Measurements from ENCODE around the gene TMEM125. TPM values are rescaled to one million over a fixed set of nuclear protein-coding genes. Genes with fewer than 3 reads are reported as not detected.
A peak's percentile ranks its signal among the peaks of the same experiment; 100 is the strongest.

Gene TMEM125
- total RNA-seq, 3 donors from 2014 or later, result 19.3 to 30.1 TPM; not detected in 1

DNA sequence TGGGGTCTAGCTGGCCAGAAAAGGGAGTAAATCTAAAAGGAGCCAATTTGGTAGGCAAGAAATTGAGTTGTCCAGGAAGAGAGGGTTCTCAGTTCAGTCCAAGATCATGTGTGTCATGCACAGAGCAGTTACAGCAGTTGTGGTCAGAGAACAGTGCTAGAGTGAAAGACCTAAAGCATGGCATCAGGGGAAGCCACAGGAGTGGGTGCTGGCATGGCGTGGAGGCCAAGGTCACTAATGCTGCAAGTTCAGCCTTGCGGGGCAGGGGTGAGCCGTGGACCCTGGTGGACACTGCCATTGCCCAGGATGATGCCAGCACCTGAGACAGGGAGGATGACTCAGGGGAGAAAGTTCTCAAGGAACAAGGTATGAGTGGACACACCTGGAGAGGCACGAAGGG lies 16.6 kb upstream of the TMEM125 start:
- no peaks in the 10 kb centered on the region for H3K36me3 ChIP-seq
- H3K4me1 ChIP-seq, result no peaks in the 10 kb centered on the region
- H3K4me3 ChIP-seq, result no peak overlapping the region
- intact Hi-C loops (cut with DNase I; ENCODE audit: low total_unique reads), result no loop called here
- H3K27me3 ChIP-seq, result no peaks in the 10 kb centered on the region
- no peaks in the 10 kb centered on the region for H3K9me3 ChIP-seq
- peak in 1 of 2 donors; percentile 28 for DNase-seq (ENCODE audit: low spot score in 2 of 2)
- H3K27ac ChIP-seq, result no peak overlapping the region
- no peak for TF ChIP-seq POLR2AphosphoS5 (IDR thresholded peaks at IDR 0.05)
- TF ChIP-seq, protein P1, sequence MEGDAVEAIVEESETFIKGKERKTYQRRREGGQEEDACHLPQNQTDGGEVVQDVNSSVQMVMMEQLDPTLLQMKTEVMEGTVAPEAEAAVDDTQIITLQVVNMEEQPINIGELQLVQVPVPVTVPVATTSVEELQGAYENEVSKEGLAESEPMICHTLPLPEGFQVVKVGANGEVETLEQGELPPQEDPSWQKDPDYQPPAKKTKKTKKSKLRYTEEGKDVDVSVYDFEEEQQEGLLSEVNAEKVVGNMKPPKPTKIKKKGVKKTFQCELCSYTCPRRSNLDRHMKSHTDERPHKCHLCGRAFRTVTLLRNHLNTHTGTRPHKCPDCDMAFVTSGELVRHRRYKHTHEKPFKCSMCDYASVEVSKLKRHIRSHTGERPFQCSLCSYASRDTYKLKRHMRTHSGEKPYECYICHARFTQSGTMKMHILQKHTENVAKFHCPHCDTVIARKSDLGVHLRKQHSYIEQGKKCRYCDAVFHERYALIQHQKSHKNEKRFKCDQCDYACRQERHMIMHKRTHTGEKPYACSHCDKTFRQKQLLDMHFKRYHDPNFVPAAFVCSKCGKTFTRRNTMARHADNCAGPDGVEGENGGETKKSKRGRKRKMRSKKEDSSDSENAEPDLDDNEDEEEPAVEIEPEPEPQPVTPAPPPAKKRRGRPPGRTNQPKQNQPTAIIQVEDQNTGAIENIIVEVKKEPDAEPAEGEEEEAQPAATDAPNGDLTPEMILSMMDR (IDR thresholded peaks at IDR 0.05), result no peak

DNA sequence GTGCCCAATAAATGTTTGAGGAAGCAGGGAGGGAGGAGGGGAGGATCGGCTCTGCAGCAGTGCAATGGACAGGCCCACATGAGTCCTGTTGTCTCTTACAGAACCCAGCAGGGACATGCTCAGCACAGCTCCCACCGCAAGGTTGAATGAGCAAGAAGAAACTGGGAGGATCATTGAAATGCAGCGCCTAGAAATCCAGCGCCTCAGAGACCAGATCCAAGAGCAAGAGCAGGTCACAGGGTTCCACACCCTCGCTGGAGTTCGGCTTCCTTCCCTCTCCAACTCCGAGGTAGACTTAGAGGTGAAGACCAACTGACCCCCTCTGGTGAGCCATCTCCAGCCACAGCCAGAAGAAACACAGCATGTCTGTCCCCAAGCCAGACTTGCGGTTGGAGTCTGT lies 15.9 kb upstream of the TMEM125 start:
- H3K36me3 ChIP-seq, result no peaks in the 10 kb centered on the region
- intact Hi-C loops (cut with DNase I; ENCODE audit: low total_unique reads), result no loop called here
- H3K4me1 ChIP-seq, result no peaks in the 10 kb centered on the region
- no peaks in the 10 kb centered on the region for H3K27me3 ChIP-seq
- H3K9me3 ChIP-seq, result no peaks in the 10 kb centered on the region
- no peak overlapping the region for H3K4me3 ChIP-seq
- TF ChIP-seq, protein P1 (IDR thresholded peaks at IDR 0.05), result no peak
- no peak for TF ChIP-seq POLR2AphosphoS5 (IDR thresholded peaks at IDR 0.05)
- TF ChIP-seq POLR2A (IDR thresholded peaks at IDR 0.05), result no peak
- H3K27ac ChIP-seq, result no peak overlapping the region
- peak in 1 of 2 donors; percentile 31 for DNase-seq (ENCODE audit: low spot score in 2 of 2)

DNA sequence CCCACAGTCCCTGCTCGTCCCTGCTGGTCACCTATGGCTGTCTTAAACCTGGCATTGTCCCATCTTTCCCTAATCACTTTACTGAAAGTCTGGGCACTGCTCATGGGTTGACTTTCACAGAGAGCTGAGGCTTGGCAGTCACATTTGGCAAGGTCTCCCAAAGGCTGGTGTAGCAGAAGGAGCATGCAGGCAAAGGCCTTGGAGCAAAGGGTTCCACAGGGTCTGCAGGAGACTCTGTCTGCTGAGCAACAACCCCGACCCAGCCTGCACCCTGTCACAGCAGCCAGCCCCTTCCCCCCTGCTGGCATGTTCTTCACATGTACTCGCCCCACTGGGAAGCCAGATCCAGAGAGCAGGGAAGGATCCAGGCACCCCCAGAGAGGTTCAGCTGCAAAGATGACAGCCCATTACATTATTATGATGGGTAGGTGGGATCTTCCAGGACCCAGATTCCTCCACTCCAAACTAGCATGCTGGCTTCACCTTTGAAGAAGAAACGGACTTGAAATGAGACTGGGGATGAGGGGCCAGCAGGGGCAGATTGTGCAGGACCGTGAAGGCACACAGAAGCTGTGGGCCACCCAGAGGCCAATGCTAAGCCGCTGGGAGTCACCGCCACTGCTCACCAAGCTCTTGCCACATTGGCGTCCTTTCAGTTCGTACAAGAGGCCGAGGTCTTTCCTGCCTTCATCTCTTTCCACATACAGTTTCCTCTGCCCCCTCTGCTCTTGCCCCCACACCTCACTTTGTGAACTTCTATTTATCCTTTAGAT lies 14.2 kb upstream of the TMEM125 start:
- intact Hi-C loops (cut with DNase I; ENCODE audit: low total_unique reads), result no loop called here
- Histone ChIP-seq H3K27ac (no peak overlapping the region), H3K4me3 (no peak overlapping the region), H3K27me3 (no peaks in the 10 kb centered on the region), H3K4me1 (no peaks in the 10 kb centered on the region), H3K9me3 (no peaks in the 10 kb centered on the region), H3K36me3 (no peaks in the 10 kb centered on the region)
- peak; percentile 9 to 37 for DNase-seq (ENCODE audit: low spot score in 2 of 2)
- TF ChIP-seq, protein P1 (IDR thresholded peaks at IDR 0.05), result no peak
- TF ChIP-seq POLR2AphosphoS5 (IDR thresholded peaks at IDR 0.05) (no peak), POLR2A (IDR thresholded peaks at IDR 0.05) (no peak)

DNA sequence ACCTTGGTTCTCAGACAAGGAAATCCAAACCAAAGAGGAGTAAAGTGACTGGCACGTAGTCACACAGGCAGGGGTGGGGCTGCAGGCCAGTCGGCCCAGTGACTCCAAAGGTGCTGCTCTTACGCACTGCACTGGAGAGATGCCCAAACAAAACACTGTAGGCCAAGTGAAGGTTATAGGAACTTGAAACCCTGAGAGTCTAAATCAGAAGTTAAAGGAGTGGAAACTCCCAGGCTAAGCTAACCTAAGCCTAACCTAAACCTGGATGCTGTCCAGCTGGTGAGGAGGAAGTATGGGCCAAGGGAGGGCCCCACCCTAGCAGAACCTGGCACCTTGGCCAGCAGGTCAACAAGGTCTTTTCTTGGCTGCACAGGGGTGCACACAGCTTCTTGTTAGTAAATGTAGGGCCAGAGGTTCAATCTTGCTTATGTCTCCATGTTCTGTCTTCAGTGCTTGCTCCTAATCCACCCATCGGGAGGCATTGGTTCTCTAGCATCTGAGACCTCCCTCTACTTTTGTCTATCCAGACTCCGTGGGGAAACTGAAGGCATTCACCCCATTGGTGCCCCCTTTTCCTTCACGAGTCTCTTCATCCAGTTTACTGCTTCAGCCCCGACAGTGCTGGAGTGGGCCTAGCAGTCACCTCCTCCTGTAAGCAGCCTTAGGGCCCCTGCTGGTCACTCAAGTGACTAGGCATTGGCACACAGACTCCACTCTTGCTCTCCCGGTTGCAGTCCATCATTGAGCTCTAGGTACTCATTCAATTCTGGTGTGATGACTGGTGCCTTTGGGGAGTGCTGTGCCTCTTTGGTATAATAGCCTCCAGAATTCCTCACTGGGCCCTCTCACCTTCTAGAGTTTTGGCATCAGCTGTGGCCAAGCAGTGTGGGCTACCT lies 12.9 kb upstream of the TMEM125 start:
- no peaks in the 10 kb centered on the region for H3K4me1 ChIP-seq
- no peaks in the 10 kb centered on the region for H3K9me3 ChIP-seq
- no peak overlapping the region for H3K4me3 ChIP-seq
- H3K36me3 ChIP-seq, result no peaks in the 10 kb centered on the region
- peak overlapping the region; percentile 45 to 68 for H3K27ac ChIP-seq
- H3K27me3 ChIP-seq, result no peaks in the 10 kb centered on the region
- TF ChIP-seq, protein P1 (IDR thresholded peaks at IDR 0.05), result no peak
- TF ChIP-seq POLR2A (IDR thresholded peaks at IDR 0.05) (no peak), POLR2AphosphoS5 (IDR thresholded peaks at IDR 0.05) (no peak)
- DNase-seq (ENCODE audit: low spot score in 2 of 2), result peak; percentile 26 to 49
- intact Hi-C loops (cut with DNase I; ENCODE audit: low total_unique reads), result no loop called here

DNA sequence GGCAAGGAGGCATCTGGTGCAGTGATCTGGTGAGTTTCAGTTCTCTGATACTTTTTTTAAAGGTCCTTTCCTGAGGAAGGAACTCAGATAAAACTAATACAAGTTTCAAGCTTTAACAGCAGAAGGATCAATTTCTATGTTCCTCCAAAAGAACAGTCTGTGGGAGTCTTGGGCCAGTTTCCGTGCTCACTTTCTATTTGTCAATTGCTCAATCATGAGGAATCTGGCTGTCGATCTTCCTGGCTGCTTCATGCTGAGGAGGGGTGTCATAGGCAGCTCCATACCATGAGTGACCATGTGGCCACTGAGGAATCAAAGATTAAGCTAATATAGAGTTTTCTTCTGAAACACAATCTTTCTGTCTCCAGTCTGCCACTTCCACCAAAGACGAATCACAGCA lies 11.4 kb upstream of the TMEM125 start:
- intact Hi-C loops (cut with DNase I; ENCODE audit: low total_unique reads), result no loop called here
- Histone ChIP-seq H3K27me3 (no peaks in the 10 kb centered on the region), H3K4me3 (no peak overlapping the region), H3K9me3 (no peaks in the 10 kb centered on the region), H3K4me1 (no peaks in the 10 kb centered on the region), H3K36me3 (no peaks in the 10 kb centered on the region), H3K27ac (no peak overlapping the region)
- peak in 1 of 2 donors; percentile 4 for DNase-seq (ENCODE audit: low spot score in 2 of 2)
- TF ChIP-seq POLR2AphosphoS5 (IDR thresholded peaks at IDR 0.05) (no peak), POLR2A (IDR thresholded peaks at IDR 0.05) (no peak)
- TF ChIP-seq, protein P1 (IDR thresholded peaks at IDR 0.05), result no peak

Measured in breast epithelium (tissue), 4 donors.